Naive thymus-derived CD4-positive, alpha-beta T cell (primary cell): Measurements from ENCODE around the gene HNRNPAB. TPM values are rescaled to one million over a fixed set of nuclear protein-coding genes. Genes with fewer than 3 reads are reported as not detected.
A peak's percentile ranks its signal among the peaks of the same experiment; 100 is the strongest.

Experiments used
- ATAC-seq: fragments of 150-1000 bp; cut with Tn5 transposase; 2 replicates; pipeline ENCODE4 v1.10.0; 2021; ENCODE audit warnings: mild to moderate bottlenecking, moderate library complexity
- CTCF ChIA-PET: fragments of 350-600 bp; sonication (Branson Sonifier 250); formaldehyde crosslinking; loops from one replicate; lab custom pipeline; 2021; ENCODE audit warnings: antibody characterized with exemption; lab: Charles Lee
- POLR2A ChIA-PET: fragments of 350-600 bp; sonication (Branson Sonifier 250); formaldehyde crosslinking; loops from one replicate; lab custom pipeline; 2021; ENCODE audit warnings: antibody characterized with exemption, inconsistent platforms; lab: Charles Lee
- DNase-seq, 9 donors: peaks; one replicate each; pipeline versions ENCODE4 v3.0.0 to v3.0.0-alpha.2; 2020 to 2022; ENCODE audit warnings: mixed read lengths in 1 of 9
- H3K27ac ChIP-seq: one replicate; pipeline ENCODE4 v1.7.0; 2013; ENCODE audit warnings: mild to moderate bottlenecking, low read depth, low read length, moderate library complexity
- H3K27me3 ChIP-seq, 2 donors: one replicate each; pipeline ENCODE4 v1.7.0; 2013; ENCODE audit warnings: low read length in 2 of 2, mild to moderate bottlenecking in 2 of 2, moderate library complexity in 2 of 2; ENCODE audit not compliant: control insufficient read depth in 2 of 2, insufficient read depth in 2 of 2
- H3K36me3 ChIP-seq, 3 experiments: 1 replicate in 2 of 3; 2 replicates in 1 of 3; pipeline ENCODE4 v1.7.0; 2013; ENCODE audit warnings: low read length in 3 of 3, mild to moderate bottlenecking in 3 of 3, moderate library complexity in 1 of 3; ENCODE audit not compliant: insufficient read depth in 3 of 3, control insufficient read depth in 2 of 3
- H3K4me1 ChIP-seq, 2 donors: one replicate each; pipeline ENCODE4 v1.7.0; 2013; ENCODE audit warnings: low read length in 2 of 2, mild to moderate bottlenecking in 2 of 2, moderate library complexity in 1 of 2; ENCODE audit not compliant: control insufficient read depth in 2 of 2, insufficient read depth in 2 of 2
- H3K4me3 ChIP-seq: 2 replicates; pipeline ENCODE4 v1.7.0; 2013; ENCODE audit warnings: mild to moderate bottlenecking, low read length
- H3K9me3 ChIP-seq, 3 experiments: 1 replicate in 2 of 3; 2 replicates in 1 of 3; pipeline ENCODE4 v1.7.0; 2013; ENCODE audit warnings: low read length in 3 of 3; ENCODE audit not compliant: control insufficient read depth in 2 of 3
- H3K27ac Mint-ChIP-seq, 9 donors: one replicate each; pipeline ENCODE4 v1.8.0; 2020 to 2022; ENCODE audit warnings: mixed read lengths in 9 of 9, mild to moderate bottlenecking in 8 of 9, moderate library complexity in 5 of 9, inconsistent platforms in 2 of 9
- H3K27me3 Mint-ChIP-seq, 5 donors: one replicate each; pipeline ENCODE4 v1.8.0; 2021 to 2022; ENCODE audit warnings: mixed read lengths in 5 of 5, mild to moderate bottlenecking in 1 of 5
- H3K36me3 Mint-ChIP-seq, 5 donors: one replicate each; pipeline ENCODE4 v1.8.0; 2020 to 2022; ENCODE audit warnings: mixed read lengths in 5 of 5, mild to moderate bottlenecking in 3 of 5, inconsistent platforms in 1 of 5
- H3K4me1 Mint-ChIP-seq, 7 donors: one replicate each; pipeline ENCODE4 v1.8.0; 2020 to 2022; ENCODE audit warnings: mixed read lengths in 7 of 7, mild to moderate bottlenecking in 3 of 7, inconsistent platforms in 1 of 7
- H3K4me3 Mint-ChIP-seq, 10 donors: one replicate each; pipeline ENCODE4 v1.8.0; 2020 to 2022; ENCODE audit warnings: mild to moderate bottlenecking in 10 of 10, mixed read lengths in 10 of 10, moderate library complexity in 6 of 10, inconsistent platforms in 2 of 10
- H3K9me3 Mint-ChIP-seq, 11 donors: one replicate each; pipeline ENCODE4 v1.8.0; 2020 to 2022; ENCODE audit warnings: mixed read lengths in 11 of 11, mild to moderate bottlenecking in 4 of 11, inconsistent platforms in 1 of 11, moderate library complexity in 1 of 11
- intact Hi-C, 2 donors: fragments of 100-400 bp; cut with micrococcal nuclease; formaldehyde crosslinking; loops; one replicate each; pipeline ENCODE4 v1.15.1; 2023
- polyA plus RNA-seq, 2 donors: library from polyadenylated mRNA; unstranded; fragments of 300-500 nt; fragmentation: Illumina TruSeq; gene quantifications; one replicate each; pipeline ENCODE4 v1.2.3, GENCODE V29; 2021
- total RNA-seq, 6 experiments: library from RNA in 5 of 6; stranded (reverse) in 5 of 6; gene quantifications; 1 replicate in 5 of 6; 2 replicates in 1 of 6; pipeline ENCODE4 v1.2.3 and lab custom pipeline; 2021 to 2026

HNRNPAB gene
- total and polyA plus RNA-seq, 7 experiments from 2014 or later = 40.6 to 197 (median 76.5) TPM

- Histone ChIP-seq H3K4me3 (no peak overlapping the region), H3K36me3 (no peaks in the 10 kb centered on the region), H3K27me3 (no peaks in the 10 kb centered on the region), H3K27ac (no peak overlapping the region), H3K4me1 (peaks cover 0 to 3% of the 10 kb centered on the region in 2 donors), H3K9me3 (no peaks in the 10 kb centered on the region)
- intact Hi-C loops = no loop called here
- no peak for DNase-seq
- Mint-ChIP-seq H3K9me3 (no peaks in the 10 kb centered on the region), H3K4me1 (peaks cover 0 to 10% (median 8%) of the 10 kb centered on the region in 7 donors), H3K36me3 (no peaks in the 10 kb centered on the region), H3K27ac (no peak overlapping the region), H3K4me3 (no peak overlapping the region), H3K27me3 (peaks cover 0 to 36% (median 9%) of the 10 kb centered on the region in 5 donors)
- CTCF ChIA-PET = interaction anchor here (1.3 to 1.6 kb wide), 2 partner anchors 68 to 90 kb away, joined by 3 to 4 read pairs; no protein-coding TSS in a partner anchor
- POLR2A ChIA-PET = no interaction called here
- ATAC-seq = no peak
These were observed 38.8 kb upstream of the HNRNPAB start for GRCh38 chr5:178165581-178165980.

GRCh38 chr5:178170455-178170854 lies 33.9 kb upstream of the HNRNPAB start:
- no peaks in the 10 kb centered on the region for H3K36me3 Mint-ChIP-seq
- CTCF ChIA-PET = no interaction called here
- no peak overlapping the region for H3K27ac Mint-ChIP-seq

GRCh38 chr5:178174456-178174855 lies 29.9 kb upstream of the HNRNPAB start:
- Histone ChIP-seq H3K27me3 (no peaks in the 10 kb centered on the region), H3K9me3 (no peaks in the 10 kb centered on the region), H3K27ac (no peak overlapping the region), H3K36me3 (no peaks in the 10 kb centered on the region), H3K4me3 (no peak overlapping the region), H3K4me1 (no peaks in the 10 kb centered on the region)
- ChIA-PET POLR2A (no interaction called here), CTCF (interaction anchor here (1.3 kb wide), 1 partner anchor 98 kb away, joined by 3 read pairs; no protein-coding TSS in a partner anchor)
- Mint-ChIP-seq H3K4me3 (no peak overlapping the region), H3K36me3 (no peaks in the 10 kb centered on the region), H3K27me3 (peaks cover 0 to 13% (median 0%) of the 10 kb centered on the region in 5 donors), H3K4me1 (peaks cover 0 to 2% (median 0%) of the 10 kb centered on the region in 7 donors), H3K9me3 (peaks cover 0 to 1% (median 0%) of the 10 kb centered on the region in 11 donors), H3K27ac (no peak overlapping the region)
- intact Hi-C loops = no loop called here
- no peak for DNase-seq
- ATAC-seq = no peak

More at GRCh38 chr5:178170455-178170854, 33.9 kb upstream of the HNRNPAB start:
- H3K4me1 Mint-ChIP-seq = no peaks in the 10 kb centered on the region
- Histone ChIP-seq H3K36me3 (no peaks in the 10 kb centered on the region), H3K27me3 (no peaks in the 10 kb centered on the region), H3K4me1 (no peaks in the 10 kb centered on the region), H3K9me3 (no peaks in the 10 kb centered on the region), H3K27ac (no peak overlapping the region), H3K4me3 (no peak overlapping the region)
- POLR2A ChIA-PET = no interaction called here
- H3K9me3 Mint-ChIP-seq = no peaks in the 10 kb centered on the region
- intact Hi-C loops = no loop called here
- peaks cover 0 to 22% (median 0%) of the 10 kb centered on the region in 5 donors for H3K27me3 Mint-ChIP-seq
- ATAC-seq (no peak), DNase-seq (no peak)
- H3K4me3 Mint-ChIP-seq = no peak overlapping the region

GRCh38 chr5:178176791-178177190 lies 27.5 kb upstream of the HNRNPAB start:
- peaks cover 0 to 1% (median 0%) of the 10 kb centered on the region in 11 donors for H3K9me3 Mint-ChIP-seq
- no peaks in the 10 kb centered on the region for H3K36me3 ChIP-seq
- DNase-seq = no peak
- H3K4me3 Mint-ChIP-seq = no peak overlapping the region
- no peak overlapping the region for H3K27ac ChIP-seq
- H3K9me3 ChIP-seq = no peaks in the 10 kb centered on the region
- ChIA-PET CTCF (interaction anchor here (0.5 kb wide), 1 partner anchor 16 kb away, joined by 3 read pairs; no protein-coding TSS in a partner anchor), POLR2A (no interaction called here)
- no peaks in the 10 kb centered on the region for H3K27me3 ChIP-seq
- ATAC-seq = no peak
- H3K4me3 ChIP-seq = no peak overlapping the region
- no peak overlapping the region for H3K27ac Mint-ChIP-seq
- H3K27me3 Mint-ChIP-seq = peaks cover 0 to 10% (median 0%) of the 10 kb centered on the region in 5 donors
- intact Hi-C loops = no loop called here
- no peaks in the 10 kb centered on the region for H3K4me1 ChIP-seq
- peaks cover 0 to 4% (median under 1%) of the 10 kb centered on the region in 7 donors for H3K4me1 Mint-ChIP-seq
- H3K36me3 Mint-ChIP-seq = no peaks in the 10 kb centered on the region

GRCh38 chr5:178177569-178177968 lies 26.8 kb upstream of the HNRNPAB start:
- Histone ChIP-seq H3K4me3 (no peak overlapping the region), H3K36me3 (no peaks in the 10 kb centered on the region), H3K27ac (no peak overlapping the region), H3K4me1 (peaks cover 0 to 5% of the 10 kb centered on the region in 2 donors), H3K9me3 (no peaks in the 10 kb centered on the region), H3K27me3 (no peaks in the 10 kb centered on the region)
- DNase-seq = no peak
- Mint-ChIP-seq H3K4me1 (peaks cover 0 to 12% (median 8%) of the 10 kb centered on the region in 7 donors), H3K27me3 (peaks cover 0 to 10% (median 0%) of the 10 kb centered on the region in 5 donors), H3K4me3 (no peak overlapping the region), H3K9me3 (peaks cover 0 to 1% (median 0%) of the 10 kb centered on the region in 11 donors), H3K36me3 (no peaks in the 10 kb centered on the region), H3K27ac (no peak overlapping the region)
- POLR2A ChIA-PET = no interaction called here
- no peak for ATAC-seq
- intact Hi-C loops = no loop called here
- CTCF ChIA-PET = no interaction called here

GRCh38 chr5:178180141-178180863 lies 24.0 kb upstream of the HNRNPAB start:
- Histone ChIP-seq H3K4me1 (peaks cover 0 to 5% of the 10 kb centered on the region in 2 donors), H3K4me3 (no peak overlapping the region), H3K27ac (no peak overlapping the region), H3K36me3 (no peaks in the 10 kb centered on the region), H3K9me3 (no peaks in the 10 kb centered on the region), H3K27me3 (no peaks in the 10 kb centered on the region)
- CTCF ChIA-PET = interaction anchor here (1.0 kb wide), 1 partner anchor 60 kb away, joined by 3 read pairs; no protein-coding TSS in a partner anchor
- Mint-ChIP-seq H3K27me3 (peaks cover 0 to 10% (median 0%) of the 10 kb centered on the region in 5 donors), H3K36me3 (no peaks in the 10 kb centered on the region), H3K27ac (peak overlapping the region in 1 of 9 donors; percentile 16), H3K9me3 (peaks cover 0 to 1% (median 0%) of the 10 kb centered on the region in 11 donors), H3K4me3 (no peak overlapping the region), H3K4me1 (peaks cover 0 to 13% (median 9%) of the 10 kb centered on the region in 7 donors)
- ATAC-seq = no peak
- DNase-seq = no peak
- POLR2A ChIA-PET = interaction anchor here (0.7 kb wide), 1 partner anchor 17 kb away, joined by 3 read pairs; no protein-coding TSS in a partner anchor
- intact Hi-C loops = no loop called here
